HepG2 (cell line): ENCODE results near the gene CCDC117. TPM values are rescaled to one million over a fixed set of nuclear protein-coding genes. Genes with fewer than 3 reads are reported as not detected.
A peak's percentile ranks its signal among the peaks of the same experiment; 100 is the strongest.

Experiments used
- FOXK1 ChIP-seq: sonication (generic); formaldehyde crosslinking; IDR thresholded peaks from 2 replicates; pipeline ENCODE4 v1.4.0; 2020; ENCODE audit warnings: low read depth, missing genetic modification reagents, borderline replicate concordance
- HHEX ChIP-seq: IDR thresholded peaks from 2 replicates; pipeline ENCODE4 v1.6.1; 2016; ENCODE audit warnings: control low read depth
- HMG20A ChIP-seq: IDR thresholded peaks from 2 replicates; pipeline ENCODE4 v1.6.1; 2016; ENCODE audit warnings: borderline replicate concordance
- ISX ChIP-seq: sonication (generic); formaldehyde crosslinking; conservative IDR thresholded peaks from 2 replicates; pipeline ENCODE4 v1.5.0; 2020; ENCODE audit warnings: missing genetic modification reagents
- KAT8 ChIP-seq: IDR thresholded peaks from 2 replicates; pipeline ENCODE4 v1.6.1; 2016; ENCODE audit warnings: missing genetic modification reagents, missing compliant biosample characterization
- MAZ ChIP-seq, 2 experiments: sonication (generic) in 1 of 2; formaldehyde crosslinking in 1 of 2; IDR thresholded peaks; 2 replicates each; pipeline versions ENCODE4 v1.5.0 to v1.6.1; 2012 to 2020; ENCODE audit warnings: low read depth in 2 of 2, mild to moderate bottlenecking in 2 of 2, borderline replicate concordance in 1 of 2, improper control_type of control experiment in 1 of 2, low read length in 1 of 2, missing genetic modification reagents in 1 of 2, moderate library complexity in 1 of 2
- MED13 ChIP-seq: sonication (generic); formaldehyde crosslinking; IDR thresholded peaks from 2 replicates; pipeline ENCODE4 v1.5.0; 2020; ENCODE audit warnings: missing genetic modification reagents
- PHF20 ChIP-seq: sonication (generic); formaldehyde crosslinking; IDR thresholded peaks from 2 replicates; pipeline ENCODE4 v1.5.0; 2020; ENCODE audit warnings: mild to moderate bottlenecking, missing genetic modification reagents
- PRPF4 ChIP-seq: fragments of 200-400 bp; formaldehyde crosslinking; IDR thresholded peaks from 2 replicates; pipeline ENCODE4 v1.6.1; 2016; ENCODE audit warnings: low read length, low read depth; ENCODE audit not compliant: poor library complexity, severe bottlenecking
- RBM22 ChIP-seq: fragments of 200-400 bp; formaldehyde crosslinking; optimal IDR thresholded peaks from 2 replicates; pipeline ENCODE3; 2017; ENCODE audit warnings: mild to moderate bottlenecking, low read length, moderate library complexity
- RXRA ChIP-seq: sonication (generic); formaldehyde crosslinking; IDR thresholded peaks from 2 replicates; pipeline ENCODE4 v1.5.1; 2020; ENCODE audit warnings: missing genetic modification reagents
- SAP130 ChIP-seq: IDR thresholded peaks from 2 replicates; pipeline ENCODE4 v1.6.1; 2016; ENCODE audit warnings: low read depth
- SIN3A ChIP-seq: IDR thresholded peaks from 2 replicates; pipeline ENCODE4 v1.6.1; 2011; ENCODE audit warnings: low read depth, mild to moderate bottlenecking, control low read depth, low read length, borderline replicate concordance
- SOX5 ChIP-seq: IDR thresholded peaks from 2 replicates; pipeline ENCODE4 v1.6.1; 2016; ENCODE audit warnings: borderline replicate concordance
- TBX3 ChIP-seq: fragments of 450-650 bp; IDR thresholded peaks from 2 replicates; pipeline ENCODE4 v1.6.1; 2017; ENCODE audit warnings: antibody characterized with exemption, mild to moderate bottlenecking, inconsistent platforms, borderline replicate concordance
- ZBTB7B ChIP-seq: sonication (generic); formaldehyde crosslinking; IDR thresholded peaks from 2 replicates; pipeline ENCODE4 v1.4.0; 2020; ENCODE audit warnings: missing genetic modification reagents
- ZC3H4 ChIP-seq: sonication (generic); formaldehyde crosslinking; IDR thresholded peaks from 2 replicates; pipeline ENCODE4 v1.4.0; 2020; ENCODE audit warnings: missing genetic modification reagents, borderline replicate concordance
- ZFP82 ChIP-seq: sonication (generic); formaldehyde crosslinking; IDR thresholded peaks from 2 replicates; pipeline ENCODE4 v1.5.1; 2020; ENCODE audit warnings: mild to moderate bottlenecking, missing genetic modification reagents, borderline replicate concordance
- ZNF264 ChIP-seq: sonication (generic); formaldehyde crosslinking; IDR thresholded peaks from 2 replicates; pipeline ENCODE4 v1.4.0; 2020; ENCODE audit warnings: missing genetic modification reagents
- ZNF33B ChIP-seq: sonication (generic); formaldehyde crosslinking; IDR thresholded peaks from 2 replicates; pipeline ENCODE4 v1.5.1; 2020; ENCODE audit warnings: mild to moderate bottlenecking, missing genetic modification reagents
- ZNF75D ChIP-seq: sonication (generic); formaldehyde crosslinking; IDR thresholded peaks from 2 replicates; pipeline ENCODE4 v1.8.1; 2023; ENCODE audit warnings: missing genetic modification reagents, mild to moderate bottlenecking, borderline replicate concordance
- ZNF773 ChIP-seq: sonication (generic); formaldehyde crosslinking; IDR thresholded peaks from 2 replicates; pipeline ENCODE4 v1.4.0; 2020; ENCODE audit warnings: missing genetic modification reagents, borderline replicate concordance
- ZNF790 ChIP-seq: sonication (generic); formaldehyde crosslinking; IDR thresholded peaks from 2 replicates; pipeline ENCODE4 v1.8.0; 2022; ENCODE audit warnings: missing genetic modification reagents, mild to moderate bottlenecking, borderline replicate concordance
- polyA plus RNA-seq, 8 experiments: library from polyadenylated mRNA; depleted of rRNA in 3 of 8; stranded (reverse) in 7 of 8; unstranded in 1 of 8; fragments of >200 nt; fragmentation: Illumina TruSeq in 4 of 8; extraction: Trizol in 4 of 8; gene quantifications; 2 replicates each; pipeline versions ENCODE4 v1.2.1 to v1.2.3, GENCODE V29; 2011 to 2016; ENCODE audit warnings: low read depth in 4 of 8, missing spikeins in 1 of 8, mixed read lengths in 1 of 8; ENCODE audit not compliant: insufficient read depth in 1 of 8
- total RNA-seq, 5 experiments: library from RNA; depleted of rRNA; stranded (reverse); fragments of >200 nt; fragmentation: Illumina TruSeq; extraction: Trizol; gene quantifications; 2 replicates each; pipeline ENCODE4 v1.2.3, GENCODE V29; 2016; ENCODE audit warnings: low read depth in 1 of 5
- TF ChIP-seq, protein P1 (sequence below), 2 experiments: sonication (generic) in 1 of 2; formaldehyde crosslinking in 1 of 2; IDR thresholded peaks; 2 replicates each; pipeline versions ENCODE4 v1.4.0 to v1.6.1; 2016 to 2020; ENCODE audit warnings: borderline replicate concordance in 1 of 2, low read depth in 1 of 2, mild to moderate bottlenecking in 1 of 2, missing genetic modification reagents in 1 of 2
- TF ChIP-seq, protein P2 (sequence below): sonication (generic); formaldehyde crosslinking; IDR thresholded peaks from 2 replicates; pipeline ENCODE4 v1.8.0; 2022; ENCODE audit warnings: mild to moderate bottlenecking, missing genetic modification reagents, moderate library complexity
- TF ChIP-seq, protein P3 (sequence below): sonication (generic); formaldehyde crosslinking; IDR thresholded peaks from 2 replicates; pipeline ENCODE4 v1.5.1; 2020; ENCODE audit warnings: missing genetic modification reagents, mild to moderate bottlenecking, borderline replicate concordance

The CCDC117 gene
- total and polyA plus RNA-seq, 2 of the 13 experiments (the other 11 are each of a cell fraction or from before 2014, with no cell fraction given), result 12.6 to 34.2 TPM

DNA sequence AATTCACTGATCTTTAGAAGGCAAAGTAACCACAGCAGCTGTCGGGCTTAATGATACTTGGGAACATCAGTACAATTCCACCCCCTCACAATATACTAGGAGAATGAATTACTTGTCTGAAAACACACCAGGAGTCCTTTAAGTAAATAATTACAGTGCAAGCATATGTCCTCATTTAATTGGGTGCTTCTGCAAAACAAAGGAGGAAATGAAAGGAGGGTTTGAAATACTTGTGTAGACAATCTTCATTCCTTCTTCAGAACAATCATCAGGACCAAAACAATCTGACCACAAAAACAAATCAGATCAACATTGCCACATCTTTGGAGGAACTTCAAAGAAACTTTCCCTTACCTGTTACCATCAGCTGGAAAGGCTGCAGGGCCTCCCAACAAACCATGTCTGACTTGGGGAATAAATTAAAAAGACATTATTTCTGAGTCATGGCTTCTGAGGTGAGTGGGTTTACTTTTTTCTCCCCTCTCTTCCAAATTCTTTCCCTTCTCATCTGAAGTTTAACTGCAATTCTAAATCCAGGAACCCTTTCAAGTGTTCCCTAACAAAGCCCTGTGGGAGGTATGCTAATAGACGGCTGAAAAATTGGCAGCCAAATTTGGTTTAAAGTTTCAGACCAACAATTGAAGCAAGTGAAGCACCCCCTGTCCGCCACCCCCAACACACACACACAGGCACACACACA is 12.5 kb upstream of the CCDC117 start (continued):
- TF ChIP-seq, protein P1, sequence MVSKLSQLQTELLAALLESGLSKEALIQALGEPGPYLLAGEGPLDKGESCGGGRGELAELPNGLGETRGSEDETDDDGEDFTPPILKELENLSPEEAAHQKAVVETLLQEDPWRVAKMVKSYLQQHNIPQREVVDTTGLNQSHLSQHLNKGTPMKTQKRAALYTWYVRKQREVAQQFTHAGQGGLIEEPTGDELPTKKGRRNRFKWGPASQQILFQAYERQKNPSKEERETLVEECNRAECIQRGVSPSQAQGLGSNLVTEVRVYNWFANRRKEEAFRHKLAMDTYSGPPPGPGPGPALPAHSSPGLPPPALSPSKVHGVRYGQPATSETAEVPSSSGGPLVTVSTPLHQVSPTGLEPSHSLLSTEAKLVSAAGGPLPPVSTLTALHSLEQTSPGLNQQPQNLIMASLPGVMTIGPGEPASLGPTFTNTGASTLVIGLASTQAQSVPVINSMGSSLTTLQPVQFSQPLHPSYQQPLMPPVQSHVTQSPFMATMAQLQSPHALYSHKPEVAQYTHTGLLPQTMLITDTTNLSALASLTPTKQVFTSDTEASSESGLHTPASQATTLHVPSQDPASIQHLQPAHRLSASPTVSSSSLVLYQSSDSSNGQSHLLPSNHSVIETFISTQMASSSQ (IDR thresholded peaks at IDR 0.05; ENCODE audit: low read depth), result peak; percentile 71; the same call in 1 of the 2 replicates
- TF ChIP-seq, protein P1 (CRISPR knock-in tag; IDR thresholded peaks at IDR 0.05; ENCODE audit: borderline replicate concordance), result no peak; the same call in 1 of the 2 replicates
- TF ChIP-seq ZNF264 (CRISPR knock-in tag) (no peak), MAZ (IDR thresholded peaks at IDR 0.05; ENCODE audit: borderline replicate concordance, low read depth, low read length) (no peak), MAZ (CRISPR knock-in tag; IDR thresholded peaks at IDR 0.05; ENCODE audit: low read depth) (no peak), KAT8 (CRISPR knock-in tag) (peak; percentile 55), ISX (CRISPR knock-in tag) (no peak), ZNF75D (CRISPR knock-in tag) (no peak), ZFP82 (CRISPR knock-in tag) (no peak), SIN3A (no peak), ZBTB7B (CRISPR knock-in tag) (no peak), PRPF4 (no peak), MED13 (CRISPR knock-in tag) (no peak), HMG20A (CRISPR knock-in tag) (peak; percentile 96), TBX3 (peak; percentile 90), ZC3H4 (no peak), ZNF790 (CRISPR knock-in tag) (no peak), SAP130 (CRISPR knock-in tag) (peak; percentile 76), SOX5 (CRISPR knock-in tag) (peak; percentile 99), ZNF33B (CRISPR knock-in tag) (no peak), RXRA (no peak), PHF20 (no peak), FOXK1 (peak; percentile 74; the same call in 1 of the 2 replicates), HHEX (CRISPR knock-in tag) (peak; percentile 91), RBM22 (no peak), ZNF773 (CRISPR knock-in tag) (no peak)
- TF ChIP-seq, protein P2, sequence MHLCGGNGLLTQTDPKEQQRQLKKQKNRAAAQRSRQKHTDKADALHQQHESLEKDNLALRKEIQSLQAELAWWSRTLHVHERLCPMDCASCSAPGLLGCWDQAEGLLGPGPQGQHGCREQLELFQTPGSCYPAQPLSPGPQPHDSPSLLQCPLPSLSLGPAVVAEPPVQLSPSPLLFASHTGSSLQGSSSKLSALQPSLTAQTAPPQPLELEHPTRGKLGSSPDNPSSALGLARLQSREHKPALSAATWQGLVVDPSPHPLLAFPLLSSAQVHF (CRISPR knock-in tag), result no peak
- TF ChIP-seq, protein P3, sequence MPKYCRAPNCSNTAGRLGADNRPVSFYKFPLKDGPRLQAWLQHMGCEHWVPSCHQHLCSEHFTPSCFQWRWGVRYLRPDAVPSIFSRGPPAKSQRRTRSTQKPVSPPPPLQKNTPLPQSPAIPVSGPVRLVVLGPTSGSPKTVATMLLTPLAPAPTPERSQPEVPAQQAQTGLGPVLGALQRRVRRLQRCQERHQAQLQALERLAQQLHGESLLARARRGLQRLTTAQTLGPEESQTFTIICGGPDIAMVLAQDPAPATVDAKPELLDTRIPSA, result no peak
